CD4-positive, alpha-beta T cell treated with Interferon alpha-2 for 1 hour (primary cell): ENCODE measurements around the gene ART5.
"Not testable (repeated sequence)": the region's sequence is repeated elsewhere in the genome, so short reads cannot be mapped to it uniquely, and the experiment has no call there.

ENCODE experiments used
- DNase-seq, 2 donors: peaks; one replicate each; pipeline ENCODE4 v3.0.0-alpha.2; 2020 to 2022

ART5 gene

DNA sequence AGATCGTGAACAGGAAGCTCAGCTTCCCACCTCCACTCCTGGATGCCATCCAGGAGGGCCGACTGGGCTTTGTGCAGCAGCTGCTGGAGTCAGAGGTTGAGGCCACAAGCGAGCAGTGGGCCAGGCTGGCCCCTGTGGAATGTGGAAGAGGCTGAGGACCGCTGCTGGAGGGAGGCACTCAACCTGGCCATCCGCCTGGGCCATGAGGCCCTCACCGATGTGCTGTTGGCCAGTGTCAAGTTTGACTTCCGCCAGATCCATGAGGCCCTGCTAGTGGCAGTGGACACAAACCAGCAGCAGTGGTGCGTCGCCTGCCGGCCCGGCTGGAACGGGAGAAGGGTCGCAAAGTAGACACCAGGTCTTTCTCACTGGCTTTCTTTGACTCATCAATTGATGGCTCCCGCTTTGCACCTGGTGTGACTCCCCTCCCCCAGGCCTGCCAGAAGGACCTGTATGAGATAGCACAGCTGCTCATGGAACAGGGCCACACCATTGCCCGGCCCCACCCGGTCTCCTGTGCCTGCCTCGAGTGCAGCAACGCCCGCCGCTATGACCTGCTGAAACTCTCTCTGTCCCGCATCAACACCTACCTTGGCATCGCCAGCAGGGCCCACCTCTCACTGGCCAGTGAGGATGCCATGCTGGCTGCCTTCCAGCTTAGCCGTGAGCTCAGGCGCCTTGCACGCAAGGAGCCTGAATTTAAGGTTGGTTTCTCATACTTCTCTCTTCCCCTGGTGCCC is 24.9 kb downstream of the ART5 start:
- DNase-seq: no peak

GRCh38 chr11:3615998-3616397 is 25.8 kb downstream of the ART5 start:
- no peak for DNase-seq

DNA sequence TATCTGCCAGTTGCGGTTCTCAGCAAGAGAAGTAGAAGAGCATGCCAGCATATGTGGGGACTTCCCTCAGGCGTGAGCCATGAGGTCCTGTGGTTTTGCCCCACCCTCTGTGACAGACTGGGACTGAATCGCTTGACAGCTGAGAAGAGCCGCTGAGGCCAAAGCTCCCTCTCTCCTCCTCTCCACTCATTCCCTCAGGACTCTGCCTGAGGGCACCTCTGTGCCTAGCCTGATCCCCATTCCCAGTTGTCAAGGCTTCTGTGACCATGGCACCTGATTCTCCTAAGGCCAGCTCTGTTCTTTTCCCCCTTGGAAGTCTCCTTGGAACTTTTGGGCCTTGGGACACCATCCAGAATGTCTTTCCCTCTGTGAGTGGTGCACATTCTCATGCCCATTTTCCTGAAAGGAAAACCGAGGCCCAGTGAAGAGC is 27.0 kb downstream of the ART5 start:
- DNase-seq: peak; percentile 42 to 55

- DNase-seq: no peak
Observed at GRCh38 chr11:3613998-3614741, 27.6 kb downstream of the ART5 start.

DNA sequence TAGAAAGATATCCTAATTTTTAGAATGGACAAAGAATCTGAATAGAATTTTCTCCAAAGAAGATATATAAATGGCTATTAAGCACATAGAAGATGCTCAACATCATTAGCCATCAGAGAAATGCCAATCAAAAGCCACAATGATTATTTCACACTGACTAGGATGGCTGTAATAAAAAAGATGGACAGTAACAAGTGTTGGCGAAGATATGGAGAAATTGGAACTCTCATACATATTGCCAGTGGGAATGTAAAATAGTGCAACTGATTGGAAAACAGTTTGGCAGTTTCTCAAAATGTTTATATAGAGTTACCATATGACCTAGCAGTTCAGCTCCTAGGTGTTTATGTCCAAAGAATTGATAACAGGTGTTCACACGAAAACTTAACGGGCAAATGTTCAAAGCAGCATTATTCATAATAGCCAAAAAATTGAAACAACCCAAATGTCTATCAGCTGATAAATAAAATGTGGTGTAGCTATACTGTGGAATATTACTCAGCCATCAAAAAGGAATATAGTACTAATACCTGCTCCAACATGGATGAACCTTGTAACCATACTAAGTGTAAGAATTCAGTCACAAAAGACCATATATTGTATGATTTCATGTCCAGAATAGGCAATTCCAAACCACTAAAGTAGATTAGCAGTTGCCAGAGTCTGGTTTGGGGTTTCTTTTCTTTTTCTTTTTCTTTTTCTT is 29.7 kb downstream of the ART5 start:
- DNase-seq: no peak

DNA sequence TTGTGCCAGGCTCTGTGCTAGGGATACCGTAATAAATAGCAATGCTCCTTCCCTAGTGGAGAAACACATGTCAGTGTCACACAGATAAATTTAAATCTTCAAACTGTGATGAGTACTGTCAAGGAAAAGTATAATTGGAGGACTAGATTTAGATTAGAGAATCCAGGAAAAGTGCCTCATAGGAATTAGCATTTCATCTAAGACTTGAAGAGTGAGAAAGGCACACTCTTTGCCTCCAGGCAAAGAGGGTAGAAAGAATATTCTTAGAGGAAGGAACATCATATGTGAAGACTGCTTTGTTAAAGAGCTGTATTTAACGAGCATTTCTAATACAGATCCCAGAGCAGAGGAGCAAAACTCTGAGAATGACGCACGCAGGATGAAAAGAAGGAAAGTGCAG is 30.9 kb downstream of the ART5 start:
- no peak for DNase-seq

DNA sequence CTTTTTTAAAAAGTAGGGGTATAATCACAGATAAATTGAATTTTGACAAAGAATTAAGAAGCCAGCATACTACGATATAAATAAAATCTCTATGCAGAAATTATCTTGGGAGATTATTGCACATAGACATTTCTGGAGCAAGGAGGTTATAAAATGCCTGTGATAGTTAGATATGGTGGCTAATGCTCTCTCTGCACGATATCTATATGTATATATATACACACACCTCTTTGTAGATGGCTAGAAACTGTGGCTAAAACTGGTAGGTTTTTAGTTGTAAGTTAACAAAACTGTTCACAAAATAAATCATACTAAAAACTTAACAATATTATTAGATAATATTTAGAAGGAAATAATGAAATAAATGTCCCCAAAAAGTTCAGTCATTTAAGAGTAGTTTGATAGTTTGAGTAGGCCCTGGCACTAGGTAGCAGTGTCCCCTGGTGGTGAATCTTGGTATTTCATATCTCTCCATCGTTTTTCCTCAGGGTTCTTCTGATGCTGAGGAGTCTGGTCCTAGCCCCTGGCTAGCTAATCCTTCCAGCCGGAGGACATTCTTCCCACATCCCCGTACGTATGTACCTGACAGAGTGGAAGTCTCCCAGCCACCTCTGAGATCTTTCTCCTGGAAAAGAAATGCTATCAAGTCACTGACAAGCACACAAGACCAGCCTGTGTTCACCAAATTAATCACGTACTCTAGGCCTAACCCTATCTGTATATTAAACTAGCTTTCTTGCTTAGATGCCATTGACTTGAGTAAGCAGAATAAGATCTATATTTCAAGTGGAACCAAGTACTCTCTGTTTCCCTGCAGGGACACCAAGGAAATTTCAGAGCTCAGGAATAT is 32.2 kb downstream of the ART5 start:
- peak in 1 of 2 donors; percentile 60 for DNase-seq

DNA sequence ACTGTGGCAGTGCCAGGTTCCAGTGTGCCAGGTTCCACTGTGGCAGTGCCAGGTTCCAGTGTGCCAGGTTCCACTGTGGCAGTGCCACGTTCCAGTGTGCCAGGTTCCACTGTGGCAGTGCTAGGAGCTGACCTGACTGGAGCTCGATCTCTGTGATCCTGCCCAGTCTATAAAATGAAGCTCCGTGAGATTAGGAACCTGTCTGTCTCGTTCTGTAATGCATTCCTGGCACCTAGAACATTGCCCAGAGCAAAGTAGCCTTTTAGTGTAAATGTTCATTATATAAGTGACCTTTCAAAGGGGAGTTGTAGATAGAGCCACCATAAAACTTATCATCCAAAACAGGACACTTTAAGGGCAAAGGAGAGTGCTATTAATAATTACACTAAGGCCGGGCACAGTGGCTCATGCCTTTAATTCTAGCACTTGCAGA is 36.0 kb downstream of the ART5 start:
- DNase-seq: no peak

GRCh38 chr11:3605283-3605662 is 36.5 kb downstream of the ART5 start:
- DNase-seq: no peak

GRCh38 chr11:3604167-3604566 is 37.6 kb downstream of the ART5 start:
- no peak for DNase-seq

DNA sequence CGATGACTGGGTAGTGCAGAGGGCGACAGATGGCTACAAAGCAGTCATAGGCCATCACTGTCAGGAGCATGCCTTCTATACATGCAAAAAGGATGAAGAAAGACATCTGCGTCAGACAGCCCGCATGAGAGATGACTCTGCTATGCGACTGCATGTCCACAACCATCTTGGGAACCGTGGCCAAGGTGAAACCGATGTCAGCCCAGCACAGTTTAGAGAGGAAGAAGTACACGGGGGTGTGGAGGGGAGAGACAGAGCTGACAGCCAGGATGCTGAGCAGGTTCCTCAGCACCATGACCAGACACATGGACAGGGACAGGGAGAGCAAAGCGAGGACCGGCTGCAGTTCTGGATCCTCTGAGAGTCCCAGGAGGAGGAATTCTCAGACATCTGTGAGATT is 41.6 kb downstream of the ART5 start:
- not testable (repeated sequence) for DNase-seq

DNA sequence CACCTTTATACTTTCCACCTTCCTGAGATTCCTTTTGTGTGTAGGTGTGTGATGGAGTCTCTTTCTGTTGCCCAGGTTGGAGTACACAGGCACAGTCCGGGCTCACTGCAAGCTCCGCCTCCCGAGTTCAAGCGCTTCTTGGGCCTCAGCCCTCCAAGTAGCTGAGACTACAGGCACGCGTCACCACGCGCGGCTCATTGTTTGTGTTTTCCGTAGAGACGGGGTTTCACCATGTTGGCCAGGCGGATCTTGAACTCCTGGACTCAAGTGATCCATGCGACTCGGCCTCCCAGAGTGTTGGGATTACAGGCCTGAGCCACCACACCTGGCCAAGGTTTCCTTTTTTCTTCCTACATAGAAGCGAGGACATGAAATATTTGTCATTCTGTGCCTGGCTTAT is 44.0 kb downstream of the ART5 start:
- DNase-seq: not testable (repeated sequence)

- not testable (repeated sequence) for DNase-seq
Observed at GRCh38 chr11:3591326-3591725, 50.5 kb downstream of the ART5 start.

DNA sequence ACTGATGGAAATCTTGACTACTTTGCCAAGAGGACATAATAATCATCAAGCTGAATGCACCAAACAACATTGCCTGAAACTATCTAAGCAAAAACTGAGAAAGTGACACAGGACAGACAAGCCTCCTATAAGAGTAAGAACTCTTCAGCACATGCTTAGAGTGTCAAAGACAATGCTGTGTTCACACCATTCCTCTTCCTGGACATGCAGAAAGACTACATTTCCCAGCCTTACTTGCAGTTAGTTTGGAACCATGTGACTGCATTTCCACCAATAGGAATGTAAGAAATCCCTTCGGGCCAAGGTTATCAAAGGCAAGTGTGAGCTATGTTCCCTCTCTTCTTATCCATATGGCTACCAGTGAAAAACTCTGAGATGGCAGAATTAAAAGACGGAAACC is 51.6 kb downstream of the ART5 start:
- peak in 1 of 2 donors; percentile 12 for DNase-seq

- not testable (repeated sequence) for DNase-seq
Observed at GRCh38 chr11:3588776-3589175, 53.0 kb downstream of the ART5 start.
